ENCODE results near the gene PPP2R2C. TPM values are rescaled to one million over a fixed set of nuclear protein-coding genes. Genes with fewer than 3 reads are reported as not detected.

PPP2R2C gene
- total RNA-seq, 1 donor from 2014 or later: not detected

DNA sequence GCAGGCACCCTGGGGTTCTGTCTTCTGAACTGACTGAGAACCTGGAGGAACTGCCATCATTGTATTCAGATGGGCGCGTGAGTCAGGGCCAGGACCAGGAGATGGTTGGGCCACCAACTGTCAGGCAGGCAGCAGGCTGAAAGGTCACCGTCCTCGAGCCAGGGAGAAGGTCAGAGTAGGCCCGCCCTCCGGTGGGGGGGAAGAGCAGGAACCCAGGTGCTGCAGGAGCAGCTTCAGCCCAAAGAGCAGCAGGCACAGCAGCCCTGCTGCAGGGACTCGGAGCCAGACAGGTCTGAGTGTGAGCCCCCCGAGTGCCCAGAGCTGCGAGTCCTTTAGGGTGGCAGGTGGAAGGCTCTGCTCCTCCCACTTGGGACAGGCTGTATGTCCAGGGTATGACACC is 176.4 kb downstream of the PPP2R2C start:
- Mint-ChIP-seq H3K9me3 (ENCODE audit: unreplicated experiment) (no peaks in the 10 kb centered on the region), H3K27me3 (ENCODE audit: unreplicated experiment) (no peaks in the 10 kb centered on the region), H3K4me1 (ENCODE audit: unreplicated experiment) (no peaks in the 10 kb centered on the region), H3K27ac (ENCODE audit: unreplicated experiment) (no peak overlapping the region), H3K36me3 (ENCODE audit: unreplicated experiment) (peaks cover 32% of the 10 kb centered on the region), H3K4me3 (ENCODE audit: unreplicated experiment) (no peak overlapping the region)
- DNase-seq (ENCODE audit: extremely low spot score, unreplicated experiment): no peak
- TF ChIP-seq CTCF (IDR thresholded peaks at IDR 0.05): no peak

GRCh38 chr4:6295495-6295894 is 176.9 kb downstream of the PPP2R2C start:
- Mint-ChIP-seq H3K27ac (ENCODE audit: unreplicated experiment) (no peak overlapping the region), H3K9me3 (ENCODE audit: unreplicated experiment) (no peaks in the 10 kb centered on the region), H3K36me3 (ENCODE audit: unreplicated experiment) (peaks cover 26% of the 10 kb centered on the region), H3K27me3 (ENCODE audit: unreplicated experiment) (no peaks in the 10 kb centered on the region), H3K4me1 (ENCODE audit: unreplicated experiment) (no peaks in the 10 kb centered on the region), H3K4me3 (ENCODE audit: unreplicated experiment) (no peak overlapping the region)
- no peak for TF ChIP-seq CTCF (IDR thresholded peaks at IDR 0.05)
- no peak for DNase-seq (ENCODE audit: extremely low spot score, unreplicated experiment)

- peaks cover 26% of the 10 kb centered on the region for H3K36me3 Mint-ChIP-seq (ENCODE audit: unreplicated experiment)
- DNase-seq (ENCODE audit: extremely low spot score, unreplicated experiment): no peak
- no peak overlapping the region for H3K27ac Mint-ChIP-seq (ENCODE audit: unreplicated experiment)
- no peaks in the 10 kb centered on the region for H3K27me3 Mint-ChIP-seq (ENCODE audit: unreplicated experiment)
- H3K9me3 Mint-ChIP-seq (ENCODE audit: unreplicated experiment): no peaks in the 10 kb centered on the region
- no peaks in the 10 kb centered on the region for H3K4me1 Mint-ChIP-seq (ENCODE audit: unreplicated experiment)
- no peak for TF ChIP-seq CTCF (IDR thresholded peaks at IDR 0.05)
- H3K4me3 Mint-ChIP-seq (ENCODE audit: unreplicated experiment): no peak overlapping the region
These were observed 177.6 kb downstream of the PPP2R2C start for GRCh38 chr4:6294705-6295421.

DNA sequence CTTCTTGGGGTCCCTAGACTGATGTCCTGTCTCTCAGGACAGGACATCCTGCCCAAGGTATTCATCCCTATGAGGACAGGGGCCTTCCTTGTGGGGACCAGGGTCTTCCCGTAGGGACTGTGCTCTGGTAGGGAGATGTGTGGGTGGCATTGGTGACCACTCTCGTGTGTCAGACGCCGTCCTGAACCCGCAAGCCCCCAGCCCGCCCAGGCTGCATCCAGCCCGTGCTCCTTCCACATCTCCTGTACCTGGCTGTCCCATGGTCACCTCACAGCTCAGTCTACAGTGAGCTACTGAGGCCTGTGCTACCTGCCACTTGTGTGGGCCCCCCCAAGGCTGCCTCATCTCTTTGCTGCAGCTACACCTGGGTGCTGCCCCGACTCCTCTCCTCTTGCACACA is 178.8 kb downstream of the PPP2R2C start:
- no peak for TF ChIP-seq CTCF (IDR thresholded peaks at IDR 0.05)
- no peak overlapping the region for H3K4me3 Mint-ChIP-seq (ENCODE audit: unreplicated experiment)
- no peak overlapping the region for H3K27ac Mint-ChIP-seq (ENCODE audit: unreplicated experiment)
- no peaks in the 10 kb centered on the region for H3K27me3 Mint-ChIP-seq (ENCODE audit: unreplicated experiment)
- peaks cover 34% of the 10 kb centered on the region for H3K36me3 Mint-ChIP-seq (ENCODE audit: unreplicated experiment)
- DNase-seq (ENCODE audit: extremely low spot score, unreplicated experiment): no peak
- no peaks in the 10 kb centered on the region for H3K4me1 Mint-ChIP-seq (ENCODE audit: unreplicated experiment)
- H3K9me3 Mint-ChIP-seq (ENCODE audit: unreplicated experiment): no peaks in the 10 kb centered on the region

DNA sequence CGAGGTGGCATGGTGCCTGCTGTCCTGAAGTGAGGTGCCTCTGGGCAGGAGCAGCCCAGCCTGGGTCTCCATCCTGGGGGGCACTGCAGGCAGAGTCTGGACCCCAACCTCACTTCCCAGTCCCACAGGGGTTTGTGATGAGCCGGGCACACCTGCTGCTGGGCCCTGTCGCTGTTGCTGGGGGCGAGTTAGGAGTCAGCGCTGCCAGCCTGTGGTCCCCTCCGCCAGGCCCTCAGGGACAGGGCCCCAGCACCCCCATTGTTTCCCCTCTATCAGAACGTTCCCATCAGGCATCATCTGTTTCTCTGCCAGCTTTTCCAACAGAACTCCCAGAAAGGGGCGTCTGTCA is 179.3 kb downstream of the PPP2R2C start:
- Mint-ChIP-seq H3K4me3 (ENCODE audit: unreplicated experiment) (no peak overlapping the region), H3K27ac (ENCODE audit: unreplicated experiment) (no peak overlapping the region)

More for the DNA sequence above, 179.3 kb downstream of the PPP2R2C start:
- peaks cover 39% of the 10 kb centered on the region for H3K36me3 Mint-ChIP-seq (ENCODE audit: unreplicated experiment)
- no peaks in the 10 kb centered on the region for H3K9me3 Mint-ChIP-seq (ENCODE audit: unreplicated experiment)
- no peaks in the 10 kb centered on the region for H3K27me3 Mint-ChIP-seq (ENCODE audit: unreplicated experiment)
- H3K4me1 Mint-ChIP-seq (ENCODE audit: unreplicated experiment): no peaks in the 10 kb centered on the region
- no peak for DNase-seq (ENCODE audit: extremely low spot score, unreplicated experiment)
- TF ChIP-seq CTCF (IDR thresholded peaks at IDR 0.05): no peak
